ENCODE results near the gene PRR15L. TPM values are rescaled to one million over a fixed set of nuclear protein-coding genes. Genes with fewer than 3 reads are reported as not detected.

The PRR15L gene
- total and polyA plus RNA-seq, 2 of the 8 experiments (the other 6 are each of a cell fraction or from before 2014, with no cell fraction given), result 0.26 to 1.1 TPM

GRCh38 chr17:47918991-47919390, 38.7 kb downstream of the PRR15L start (continued):
- TF ChIP-seq TEAD4 (IDR thresholded peaks at IDR 0.05; ENCODE audit: low read depth, low read length) (no peak), ZNF274 (IDR thresholded peaks at IDR 0.05; ENCODE audit: borderline replicate concordance, extremely low read depth, low read length) (no peak)

Measured in H1 (cell line).